Measurements from ENCODE around the gene CRBN.

DNA sequence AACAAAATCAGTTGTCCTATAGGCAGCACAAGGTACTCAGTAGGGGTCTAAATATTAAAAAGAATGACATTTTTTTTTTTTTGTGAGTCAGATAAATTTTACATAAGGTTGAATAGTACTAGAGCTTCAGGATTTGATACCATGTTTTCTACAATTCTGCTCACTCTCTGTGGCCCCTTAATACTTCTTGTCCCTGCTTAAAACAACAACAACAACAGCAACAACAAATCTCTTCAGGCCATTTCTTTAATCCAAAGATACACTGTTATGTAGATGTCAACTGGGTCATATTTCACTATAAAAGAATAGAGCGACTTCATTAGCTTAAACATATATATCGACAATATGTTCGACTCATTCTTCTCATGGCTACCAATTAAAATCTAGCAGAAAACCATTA, 72.3 kb downstream of the CRBN start:
- TF ChIP-seq, protein P1, sequence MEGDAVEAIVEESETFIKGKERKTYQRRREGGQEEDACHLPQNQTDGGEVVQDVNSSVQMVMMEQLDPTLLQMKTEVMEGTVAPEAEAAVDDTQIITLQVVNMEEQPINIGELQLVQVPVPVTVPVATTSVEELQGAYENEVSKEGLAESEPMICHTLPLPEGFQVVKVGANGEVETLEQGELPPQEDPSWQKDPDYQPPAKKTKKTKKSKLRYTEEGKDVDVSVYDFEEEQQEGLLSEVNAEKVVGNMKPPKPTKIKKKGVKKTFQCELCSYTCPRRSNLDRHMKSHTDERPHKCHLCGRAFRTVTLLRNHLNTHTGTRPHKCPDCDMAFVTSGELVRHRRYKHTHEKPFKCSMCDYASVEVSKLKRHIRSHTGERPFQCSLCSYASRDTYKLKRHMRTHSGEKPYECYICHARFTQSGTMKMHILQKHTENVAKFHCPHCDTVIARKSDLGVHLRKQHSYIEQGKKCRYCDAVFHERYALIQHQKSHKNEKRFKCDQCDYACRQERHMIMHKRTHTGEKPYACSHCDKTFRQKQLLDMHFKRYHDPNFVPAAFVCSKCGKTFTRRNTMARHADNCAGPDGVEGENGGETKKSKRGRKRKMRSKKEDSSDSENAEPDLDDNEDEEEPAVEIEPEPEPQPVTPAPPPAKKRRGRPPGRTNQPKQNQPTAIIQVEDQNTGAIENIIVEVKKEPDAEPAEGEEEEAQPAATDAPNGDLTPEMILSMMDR (IDR thresholded peaks at IDR 0.05): no peak
- no peak for TF ChIP-seq POLR2A (IDR thresholded peaks at IDR 0.05)
